CD4-positive, alpha-beta T cell treated with Interferon alpha-2 for 1 hour (primary cell): ENCODE measurements around the gene NME9.

Experiments
- DNase-seq, 2 donors: peaks; one replicate each; pipeline ENCODE4 v3.0.0-alpha.2; 2020 to 2022

Gene NME9

DNA sequence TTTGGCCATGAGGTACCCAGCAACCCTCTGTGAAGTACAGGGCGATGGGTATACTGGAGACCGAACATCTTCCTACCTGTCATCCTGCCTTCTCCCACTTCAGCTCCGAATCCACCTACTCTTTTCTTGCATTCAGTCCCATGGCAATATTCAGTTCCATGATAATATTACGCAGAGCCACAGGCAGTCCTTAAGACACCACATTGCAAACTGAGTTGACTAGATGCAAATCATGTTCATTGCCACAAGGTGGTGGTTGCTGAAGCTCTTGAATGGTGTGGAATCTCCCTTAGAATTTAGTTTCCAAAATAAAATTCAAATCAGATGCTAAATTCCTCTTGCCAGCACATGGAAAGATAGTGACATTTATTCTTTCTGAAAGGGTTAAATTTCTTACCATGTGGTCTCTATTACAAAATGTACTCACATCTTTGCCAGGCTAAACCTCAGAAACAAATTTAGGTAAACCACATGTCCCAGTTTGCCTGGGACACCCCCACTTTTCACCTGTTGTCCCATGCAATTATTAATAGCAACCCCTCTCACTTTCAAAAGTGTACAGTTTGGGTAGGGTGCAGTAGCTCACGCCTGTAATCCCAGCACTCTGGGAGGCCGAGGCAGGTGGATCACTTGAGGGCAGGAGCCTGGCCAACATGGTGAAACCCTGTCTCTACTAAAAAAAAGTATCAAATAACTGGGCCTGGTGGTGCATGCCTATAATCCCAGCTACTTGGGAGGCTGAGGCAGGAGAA is 1.7 kb upstream of the NME9 start:
- DNase-seq, result no peak

DNA sequence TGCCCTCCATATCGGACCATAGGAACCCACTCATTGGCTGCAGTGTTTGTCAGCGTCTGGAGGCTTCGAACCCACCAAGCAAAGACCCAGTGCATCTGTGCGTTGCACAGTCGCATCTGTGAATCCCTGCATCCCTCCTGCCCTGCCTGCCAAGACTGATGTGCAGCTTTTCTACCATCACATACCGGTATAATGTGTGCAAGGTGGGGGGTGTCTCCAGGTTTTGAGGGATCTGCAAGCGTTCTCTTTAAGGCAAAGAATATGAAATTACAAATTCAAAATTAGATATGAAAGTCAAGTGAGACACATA is 288 bp upstream of the NME9 start:
- DNase-seq, result no peak

DNA sequence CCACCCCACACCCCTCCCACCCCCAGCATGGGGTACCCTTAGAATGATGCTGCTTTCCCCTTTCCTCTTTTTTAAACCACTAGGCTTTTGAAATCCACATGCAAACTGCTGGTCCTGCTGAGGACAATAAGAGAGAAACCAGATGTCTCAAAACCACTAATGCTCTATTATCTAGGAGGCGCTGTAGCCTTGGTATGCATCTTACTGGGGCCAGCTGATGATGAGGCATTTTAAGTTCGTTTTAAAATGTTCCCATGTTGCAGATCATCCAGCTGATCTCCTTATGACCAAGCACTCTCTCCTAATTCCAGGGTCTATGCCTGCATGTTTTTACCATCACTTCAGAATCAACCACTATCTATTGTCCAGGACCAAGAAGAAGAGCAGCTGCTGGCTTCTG is 1.3 kb downstream of the NME9 start:
- DNase-seq, result no peak

DNA sequence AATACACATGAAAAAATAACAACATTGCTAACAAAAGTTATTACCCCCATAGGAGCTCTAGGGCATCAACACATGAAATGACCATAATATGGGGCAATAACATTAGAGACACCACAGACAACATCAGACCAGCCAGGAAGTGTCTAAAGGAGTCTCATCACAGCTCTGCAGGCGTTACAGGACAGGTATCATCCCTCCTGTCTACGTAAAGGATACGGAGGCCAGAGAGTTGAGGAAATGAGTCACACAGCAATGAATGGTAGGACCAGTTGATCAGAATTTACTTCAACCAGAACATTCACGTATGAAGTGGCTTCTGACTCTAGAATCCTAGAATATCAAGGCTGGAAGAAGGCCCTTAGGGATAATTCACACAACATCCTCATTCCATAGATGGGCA is 1.8 kb downstream of the NME9 start:
- no peak for DNase-seq

DNA sequence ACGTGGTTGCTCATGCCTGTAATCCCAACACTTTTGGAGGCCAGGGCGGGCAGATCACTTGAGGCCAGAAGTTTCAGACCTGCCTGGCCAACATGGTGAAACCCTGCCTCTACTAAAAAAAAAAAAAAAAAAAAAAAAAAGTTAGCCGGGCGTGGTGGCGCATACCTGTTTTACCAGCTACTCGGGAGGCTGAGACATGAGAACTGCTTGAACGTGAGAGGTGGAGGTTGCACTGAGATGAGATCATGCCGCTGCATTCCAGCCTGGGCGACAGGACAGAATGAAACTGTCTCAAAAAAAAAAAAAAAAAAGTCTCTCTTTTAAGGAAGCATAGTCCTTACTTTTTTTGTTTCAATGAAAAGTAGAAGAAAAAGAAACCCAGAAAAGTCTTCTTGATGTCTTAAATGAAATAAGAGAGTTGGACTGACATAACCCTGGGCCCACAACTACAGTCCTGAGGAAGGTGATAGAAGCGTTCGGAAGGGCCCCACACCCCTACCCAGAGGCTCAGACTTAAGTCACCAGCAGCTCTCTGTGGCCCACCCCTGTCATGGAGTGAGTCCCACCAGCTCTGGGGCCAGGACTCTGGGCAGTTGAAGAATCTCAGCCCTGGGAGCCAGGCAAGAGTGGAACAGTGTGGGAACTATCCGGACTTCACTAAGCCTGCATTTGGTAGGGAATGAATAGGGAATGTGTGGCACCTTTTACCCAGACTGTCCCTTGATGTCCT is 2.6 kb downstream of the NME9 start:
- DNase-seq, result no peak

DNA sequence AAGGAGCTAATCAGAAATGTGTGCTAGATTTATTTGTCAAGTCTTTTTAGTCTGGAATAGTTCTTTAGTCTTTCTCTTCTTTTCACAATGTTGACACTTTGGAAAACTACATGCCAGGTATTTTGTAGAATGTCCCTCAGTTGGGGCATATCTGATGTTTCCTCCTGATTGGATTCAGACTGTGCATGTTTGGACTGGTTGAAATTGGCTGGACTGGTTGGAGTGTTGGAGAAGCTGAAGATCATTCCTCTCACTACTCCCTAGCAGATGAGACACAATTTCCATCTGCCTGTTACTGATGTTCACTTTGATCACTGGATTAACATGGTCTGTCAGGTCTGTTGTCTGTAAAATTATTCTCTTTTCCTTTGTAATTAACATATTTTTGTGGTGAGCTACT is 3.7 kb downstream of the NME9 start:
- no peak for DNase-seq

DNA sequence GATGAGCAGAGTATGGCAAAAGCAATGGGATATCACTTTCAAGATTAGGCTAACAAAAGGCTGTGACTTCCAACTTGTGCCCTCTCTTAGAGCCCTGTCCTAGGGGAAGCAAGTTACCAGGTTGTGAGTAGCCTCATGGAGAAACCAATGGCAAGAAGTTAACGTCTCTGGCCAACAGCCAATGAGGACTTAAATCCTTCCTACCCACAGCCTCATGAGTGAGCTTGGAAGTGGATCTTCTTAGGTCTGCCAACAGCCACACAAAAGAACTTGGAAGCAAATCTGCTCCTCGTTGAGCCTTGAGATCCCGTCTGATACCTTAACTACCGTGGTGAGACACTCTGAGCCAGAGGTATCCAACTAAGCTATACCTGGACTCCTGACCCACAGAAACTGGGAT is 5.7 kb downstream of the NME9 start:
- no peak for DNase-seq

DNA sequence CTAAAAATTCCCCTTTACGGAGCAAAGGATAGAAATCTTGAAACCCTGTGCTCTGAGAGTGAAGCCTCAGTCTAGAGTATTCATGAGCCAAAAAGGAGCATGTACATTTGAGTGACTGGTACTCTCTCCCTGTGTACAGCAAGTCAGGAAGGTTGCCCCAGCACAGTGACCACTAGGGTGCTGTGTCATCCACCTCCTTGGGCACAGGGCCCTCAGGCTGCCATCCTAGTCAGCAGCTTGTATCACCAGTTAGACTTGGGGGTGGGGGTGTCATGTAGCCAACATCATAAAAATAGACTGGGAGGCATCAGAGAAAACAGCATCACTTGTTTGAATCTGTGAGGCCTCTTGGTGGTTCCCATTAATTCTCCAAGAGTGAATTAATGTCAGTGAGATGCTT is 12.0 kb downstream of the NME9 start:
- DNase-seq, result no peak

DNA sequence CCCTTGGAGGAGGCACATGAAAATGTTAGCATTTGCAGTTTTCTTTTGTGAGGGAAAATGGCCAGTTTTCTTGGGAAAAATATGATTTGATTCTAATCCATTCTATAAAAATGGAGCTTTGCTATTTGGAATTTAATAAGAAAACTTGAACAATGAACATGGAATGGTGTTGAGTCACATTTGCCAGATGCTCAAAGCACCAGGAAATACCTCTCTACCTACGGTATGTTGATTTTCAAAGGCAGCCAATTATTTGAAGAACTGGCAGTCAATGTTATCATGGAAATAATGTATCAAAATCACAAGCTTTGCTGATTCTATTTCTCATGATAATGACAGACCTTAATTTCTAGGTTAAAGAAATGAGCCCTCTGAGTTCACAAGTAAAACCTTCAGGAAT is 14.9 kb downstream of the NME9 start:
- no peak for DNase-seq

DNA sequence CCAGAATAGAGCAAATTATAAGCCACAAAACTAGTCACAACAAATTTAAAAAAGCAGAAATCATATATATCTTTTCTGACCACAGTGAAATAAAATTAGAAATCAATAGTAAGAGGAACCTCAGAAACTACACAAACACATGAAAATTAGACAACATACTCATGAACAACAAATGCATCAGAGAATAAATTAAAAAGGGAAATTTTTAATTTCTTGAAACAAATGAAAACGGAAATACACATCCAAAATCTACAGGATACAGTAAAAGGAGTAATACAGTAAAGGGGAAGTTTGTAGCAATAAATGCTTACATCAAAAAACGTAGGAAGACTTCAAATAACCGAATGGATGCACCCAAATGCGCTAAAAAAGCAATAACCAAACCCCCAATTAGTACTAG is 19.2 kb downstream of the NME9 start:
- DNase-seq, result no peak

DNA sequence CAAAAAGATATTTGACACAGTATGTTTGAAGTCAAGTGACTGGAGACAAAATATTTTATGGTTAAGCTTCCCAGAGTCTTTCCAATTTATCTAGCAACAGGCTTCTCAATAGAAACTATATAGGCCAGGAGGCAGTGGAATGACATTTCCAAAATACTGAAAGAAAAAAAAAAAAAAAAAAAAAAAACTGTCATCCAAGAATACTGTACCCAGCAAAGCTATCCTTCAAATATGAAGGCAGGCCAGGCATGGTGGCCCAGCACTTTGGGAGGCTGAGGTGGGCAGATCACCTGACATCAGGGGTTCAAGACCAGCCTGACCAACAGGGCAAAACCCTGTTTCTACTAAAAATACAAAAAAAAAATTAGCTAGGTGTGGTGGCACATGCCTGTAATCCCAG is 20.9 kb downstream of the NME9 start:
- no peak for DNase-seq

DNA sequence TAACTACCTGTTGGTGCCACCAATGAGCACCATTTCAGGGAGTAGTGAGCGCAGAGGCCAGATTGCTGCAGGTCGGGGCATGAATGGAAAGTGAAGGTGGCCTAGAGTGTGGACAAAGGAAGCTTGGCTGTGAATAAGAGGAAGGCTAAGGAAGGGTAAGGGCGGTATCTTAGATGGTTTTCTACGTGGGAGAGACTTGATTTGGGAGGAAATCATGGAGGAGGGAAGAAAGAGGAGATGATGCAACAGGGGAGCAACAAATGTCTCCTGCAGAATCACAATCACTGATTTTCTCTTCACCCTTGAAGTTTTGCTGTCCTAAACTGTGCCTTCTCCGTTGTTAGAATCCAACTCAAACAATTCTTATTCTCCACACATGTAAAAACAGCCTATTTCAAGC is 21.8 kb downstream of the NME9 start:
- DNase-seq, result no peak

DNA sequence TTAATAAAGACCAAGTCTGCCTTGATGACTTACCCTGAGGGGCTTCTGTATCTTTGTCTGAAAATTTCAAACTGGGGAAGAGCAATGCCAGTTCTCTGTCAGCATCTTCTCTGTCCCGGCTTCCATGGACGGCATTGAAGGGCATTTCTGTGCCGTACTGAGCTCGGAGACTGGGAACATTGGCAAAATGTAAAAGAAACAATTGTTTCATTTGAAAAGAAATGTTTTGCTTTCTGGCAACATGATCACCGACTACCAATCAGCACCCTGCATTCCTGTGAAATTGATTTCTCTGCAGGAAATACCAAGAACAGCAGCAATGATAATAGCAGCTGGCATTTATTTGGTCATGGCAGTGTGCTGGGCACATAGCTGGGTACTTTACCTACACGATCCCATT is 26.2 kb downstream of the NME9 start:
- no peak for DNase-seq

DNA sequence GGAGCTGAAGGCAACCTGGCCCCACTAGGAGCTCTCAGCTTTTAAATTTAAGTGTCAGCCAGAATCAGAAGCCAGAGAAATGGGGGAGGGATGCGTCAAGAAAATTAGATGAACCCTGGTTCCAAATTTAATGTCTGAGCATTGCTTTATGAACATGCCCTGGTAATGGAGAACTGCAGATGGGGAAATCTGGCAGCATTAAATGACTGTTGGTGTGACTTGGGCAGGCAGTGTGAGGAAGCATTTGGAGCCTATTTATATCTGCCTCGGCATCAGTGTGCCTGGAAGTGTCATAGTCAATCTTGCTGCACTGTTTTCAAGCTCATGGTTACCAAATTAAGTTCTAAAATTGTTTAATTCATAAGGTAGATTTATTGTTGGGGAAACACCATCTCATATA is 29.0 kb downstream of the NME9 start:
- DNase-seq, result no peak

DNA sequence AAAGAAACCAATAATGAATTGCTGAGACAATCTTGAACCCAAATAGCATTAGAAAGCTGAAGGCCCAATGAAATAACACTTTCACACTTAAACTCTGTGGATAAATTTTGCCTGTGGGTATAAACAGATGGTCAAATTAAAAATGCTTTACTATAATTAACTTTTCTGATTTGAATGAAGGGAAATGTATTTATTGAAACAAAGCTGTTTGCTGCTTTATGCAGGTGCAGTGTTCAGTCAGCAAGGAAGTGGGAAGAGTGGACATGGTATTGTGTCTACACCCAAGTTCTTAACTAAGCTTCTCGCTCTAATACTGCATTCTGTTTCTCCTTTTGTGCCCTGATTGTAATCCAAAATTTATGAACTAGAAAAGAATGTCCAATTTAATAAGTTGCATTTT is 31.8 kb downstream of the NME9 start:
- no peak for DNase-seq

DNA sequence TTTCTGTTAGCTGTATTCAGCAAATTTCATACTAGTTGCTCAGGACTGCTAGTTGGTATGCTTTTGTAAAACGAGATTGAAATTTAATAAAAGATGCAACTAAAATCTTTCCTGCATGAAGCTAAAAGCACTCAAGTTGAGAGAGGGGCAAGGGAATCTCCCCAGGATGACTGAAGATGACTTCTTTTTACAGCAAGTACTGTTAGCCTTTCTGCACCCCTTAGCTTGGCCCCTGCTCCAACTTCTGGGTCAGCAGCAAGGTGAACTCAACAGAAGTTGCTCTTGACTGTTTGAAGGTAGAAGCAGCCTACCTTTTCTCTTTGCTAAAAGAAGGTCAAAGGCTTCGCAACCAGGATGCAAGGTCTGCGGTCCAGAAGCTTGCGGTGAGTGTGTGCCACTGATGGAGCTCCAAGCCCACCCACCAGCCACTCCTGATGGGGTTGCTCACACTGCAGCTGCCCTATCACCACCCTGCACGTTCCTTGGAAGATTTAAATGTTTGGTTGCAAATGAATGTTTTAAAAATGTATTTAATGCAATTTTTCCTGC is 32.5 kb downstream of the NME9 start:
- DNase-seq, result no peak

DNA sequence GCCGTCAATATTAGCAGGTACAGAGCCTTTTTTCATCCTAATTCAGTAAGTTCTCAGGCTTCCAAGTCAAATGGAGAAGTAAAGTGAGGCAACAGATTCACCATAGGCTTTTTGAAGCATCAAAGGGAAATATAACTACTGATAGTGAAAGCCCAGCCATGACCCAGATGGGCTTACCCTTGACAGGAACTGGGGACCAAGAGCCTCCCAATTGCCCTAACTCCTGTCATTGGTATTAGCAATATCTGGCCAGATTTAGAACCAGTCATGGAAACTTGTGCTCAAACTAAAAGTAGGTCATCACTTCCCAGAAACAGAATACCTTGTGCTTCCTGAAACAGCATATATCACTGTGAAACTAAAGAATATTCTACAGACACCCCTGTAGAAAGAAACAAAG is 33.0 kb downstream of the NME9 start:
- no peak for DNase-seq

DNA sequence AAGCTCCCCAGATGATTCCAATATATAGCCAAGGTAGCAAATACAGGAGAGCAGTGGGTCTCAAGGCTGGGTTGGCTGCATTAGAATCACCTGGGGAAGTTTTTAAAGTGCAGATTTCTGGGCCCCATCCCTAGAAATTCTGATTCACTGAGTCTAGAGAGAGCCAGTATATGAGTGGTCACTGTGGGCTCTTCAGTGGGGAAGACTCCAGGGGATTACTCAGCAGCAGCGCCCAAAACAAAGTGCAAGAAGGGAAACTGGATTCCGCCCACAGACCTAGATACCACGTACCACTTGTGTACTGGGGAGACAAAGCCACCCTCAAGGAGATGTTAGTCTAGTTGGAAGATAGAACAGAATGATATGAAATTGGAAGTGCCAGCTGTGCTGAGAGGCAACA is 40.0 kb downstream of the NME9 start:
- DNase-seq, result no peak

DNA sequence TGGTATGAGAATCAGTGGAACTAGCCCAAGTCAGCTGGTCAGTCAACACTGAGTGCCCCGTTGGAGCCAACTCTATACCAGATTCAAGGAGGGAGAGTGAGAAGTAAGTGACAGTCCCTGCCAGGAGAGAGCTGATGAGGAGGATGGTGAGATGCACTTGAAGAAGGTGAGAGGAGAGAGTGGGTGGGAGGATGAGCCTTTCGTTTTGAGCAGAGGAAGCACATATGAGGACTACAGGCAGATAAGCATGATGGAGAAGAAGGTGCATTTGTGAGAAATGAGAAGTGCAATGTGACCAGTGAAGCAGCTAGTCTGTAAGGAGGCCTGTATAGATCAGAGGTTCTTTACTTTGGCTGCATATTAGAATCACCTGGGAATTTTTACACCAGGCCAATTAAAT is 40.4 kb downstream of the NME9 start:
- DNase-seq, result no peak

DNA sequence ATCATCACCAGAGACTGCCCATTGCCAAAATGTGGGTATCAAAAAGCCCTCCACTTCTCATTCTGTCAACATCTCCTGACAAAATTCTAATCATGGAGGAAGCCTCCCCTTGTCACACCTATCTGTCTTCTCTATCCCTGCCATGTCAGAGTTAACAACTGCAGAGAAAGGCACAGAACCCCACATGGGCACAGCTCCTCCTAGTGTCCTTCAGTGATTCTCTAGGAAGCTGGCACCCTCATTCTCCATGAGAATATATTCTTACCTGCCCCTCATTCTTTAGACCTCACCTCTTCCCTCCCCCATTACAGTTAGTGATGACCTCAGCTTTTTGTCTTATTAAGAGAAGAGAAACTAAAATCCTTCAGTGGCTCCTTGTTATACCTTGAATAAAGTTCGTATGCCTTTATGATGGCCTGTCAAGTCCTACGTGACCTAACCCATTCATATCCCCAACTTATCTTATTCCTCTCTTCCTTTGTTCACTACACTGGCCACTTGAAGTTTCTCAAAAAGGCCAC is 44.6 kb downstream of the NME9 start:
- DNase-seq, result no peak

DNA sequence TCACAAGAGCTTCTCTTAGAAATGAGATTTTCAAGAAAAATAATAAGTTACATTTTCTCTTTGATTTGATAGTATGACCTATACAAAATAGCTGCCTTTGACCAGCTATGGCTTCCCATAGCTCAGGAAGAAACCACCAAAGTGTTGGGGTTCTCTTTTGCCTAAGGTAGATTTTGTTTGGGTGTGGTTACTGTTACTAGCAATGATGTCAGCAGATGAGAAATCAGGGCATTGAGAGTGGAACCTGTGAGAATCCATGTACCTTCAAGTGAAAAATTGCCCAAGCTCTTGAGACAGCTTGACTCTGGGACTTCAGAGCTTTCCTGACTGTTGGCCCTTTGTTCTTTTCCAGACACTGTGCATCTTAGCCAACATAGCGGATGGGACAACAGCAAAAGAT is 45.6 kb downstream of the NME9 start:
- DNase-seq, result no peak

DNA sequence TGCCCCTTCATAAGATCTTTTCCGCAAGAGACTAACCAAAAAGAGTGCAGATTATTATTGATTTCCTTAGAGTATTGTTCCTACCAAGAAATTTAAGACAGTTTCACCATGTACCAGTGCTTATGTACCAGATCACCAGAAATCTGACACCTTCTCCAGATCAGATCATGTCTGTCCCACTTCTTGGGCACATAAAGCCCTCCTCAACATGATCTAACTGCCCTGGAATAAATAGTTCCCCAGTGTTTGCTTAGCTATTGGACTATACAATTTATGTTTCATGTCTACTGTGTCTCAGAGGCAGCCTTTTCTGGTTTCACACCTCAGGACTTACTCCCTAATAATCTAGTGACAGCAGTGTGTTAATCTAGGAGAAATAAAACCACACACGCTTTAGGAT is 46.8 kb downstream of the NME9 start:
- DNase-seq, result no peak

DNA sequence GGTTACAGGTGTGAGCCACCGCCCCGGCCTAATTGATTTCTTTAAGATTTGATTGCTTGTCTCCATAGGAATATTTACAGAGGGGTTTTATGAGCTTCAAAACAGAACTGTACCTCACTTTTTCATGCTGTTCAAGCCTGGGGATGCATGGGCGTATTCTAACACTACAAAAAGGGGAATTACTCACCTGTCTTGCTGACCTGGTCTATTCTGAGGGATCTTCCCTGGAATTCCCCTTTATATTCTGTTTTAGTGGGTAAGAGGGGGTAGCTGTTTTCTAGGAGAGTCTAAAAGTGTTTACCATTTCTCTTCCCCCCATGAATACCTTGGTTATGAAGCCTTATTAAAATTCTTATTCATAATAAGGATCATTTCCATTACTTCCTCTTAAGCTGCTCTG is 48.1 kb downstream of the NME9 start:
- no peak for DNase-seq

DNA sequence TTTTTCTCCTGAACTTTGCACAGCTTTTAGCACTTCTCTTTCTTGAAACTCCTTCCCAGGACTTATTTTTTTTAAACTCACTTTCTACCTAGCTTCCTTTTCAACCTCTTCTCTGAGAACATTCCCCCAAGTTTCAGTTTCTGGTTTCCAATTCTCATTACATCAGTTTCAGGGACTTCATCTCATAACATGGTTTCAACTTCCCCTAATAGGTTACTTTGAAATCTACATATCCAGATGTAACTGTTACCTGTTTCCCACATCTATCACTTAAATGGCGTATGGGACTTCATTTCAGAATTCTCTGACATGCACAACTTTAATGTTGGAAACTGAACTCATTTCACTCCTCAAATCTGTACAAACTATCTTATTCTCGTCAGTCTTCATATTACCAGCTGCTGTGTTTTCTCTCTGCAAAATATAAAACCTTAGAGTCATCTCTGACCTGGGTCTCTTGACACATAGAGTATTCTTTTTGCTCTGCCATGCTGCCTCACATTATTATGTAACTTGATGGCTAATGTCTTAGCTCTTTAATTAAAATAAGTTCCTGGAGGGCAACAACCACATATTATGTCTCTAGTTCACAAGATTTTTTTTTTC is 58.4 kb downstream of the NME9 start:
- no peak for DNase-seq
